Trophoblast cell (in vitro differentiated cells and primary cell): Measurements from ENCODE around the gene DNAJC3.

Experiments used
- DNase-seq, 2 donors: peaks; one replicate each; pipeline ENCODE4 v3.0.0-alpha.2; 2016
- H2AFZ ChIP-seq: 2 replicates; pipeline ENCODE4 v1.6.1; 2013; ENCODE audit warnings: low read length, moderate library complexity, mild to moderate bottlenecking; ENCODE audit not compliant: insufficient read depth, poor library complexity
- H2AK5ac ChIP-seq: 2 replicates; pipeline ENCODE4 v1.6.1; 2013; ENCODE audit warnings: mild to moderate bottlenecking, low read length
- H2BK120ac ChIP-seq: 2 replicates; pipeline ENCODE4 v1.6.1; 2013; ENCODE audit warnings: low read length, mild to moderate bottlenecking, moderate library complexity; ENCODE audit not compliant: insufficient read depth, poor library complexity
- H2BK12ac ChIP-seq: 2 replicates; pipeline ENCODE4 v1.6.1; 2013; ENCODE audit warnings: mild to moderate bottlenecking, low read length, moderate library complexity
- H2BK5ac ChIP-seq: 2 replicates; pipeline ENCODE4 v1.6.1; 2013; ENCODE audit warnings: low read length, low read depth, moderate library complexity, mild to moderate bottlenecking; ENCODE audit not compliant: poor library complexity
- H3K14ac ChIP-seq: 2 replicates; pipeline ENCODE4 v1.6.1; 2013; ENCODE audit warnings: mild to moderate bottlenecking, low read length
- H3K18ac ChIP-seq: 2 replicates; pipeline ENCODE4 v1.6.1; 2013; ENCODE audit warnings: mild to moderate bottlenecking, low read length
- H3K23ac ChIP-seq: 2 replicates; pipeline ENCODE4 v1.6.1; 2013; ENCODE audit warnings: low read length
- H3K27ac ChIP-seq: 2 replicates; pipeline ENCODE4 v1.5.1; 2013; ENCODE audit warnings: low read depth, mild to moderate bottlenecking, inconsistent platforms, low read length, moderate library complexity
- H3K27me3 ChIP-seq: 2 replicates; pipeline ENCODE4 v1.6.1; 2013; ENCODE audit warnings: inconsistent platforms, mild to moderate bottlenecking, low read length, moderate library complexity; ENCODE audit not compliant: insufficient read depth
- H3K36me3 ChIP-seq, 2 experiments: 1 replicate in 1 of 2; 2 replicates in 1 of 2; pipeline ENCODE4 v1.6.1; 2013; ENCODE audit warnings: low read length in 2 of 2, mild to moderate bottlenecking in 2 of 2, moderate library complexity in 1 of 2; ENCODE audit not compliant: insufficient read depth in 2 of 2, control insufficient read depth in 1 of 2
- H3K4ac ChIP-seq: 2 replicates; pipeline ENCODE4 v1.6.1; 2013; ENCODE audit warnings: low read depth, mild to moderate bottlenecking, low read length, moderate library complexity
- H3K4me1 ChIP-seq, 2 experiments: 1 replicate in 1 of 2; 2 replicates in 1 of 2; pipeline ENCODE4 v1.6.1; 2013; ENCODE audit warnings: low read length in 2 of 2, mild to moderate bottlenecking in 2 of 2, moderate library complexity in 1 of 2; ENCODE audit not compliant: insufficient read depth in 2 of 2, control insufficient read depth in 1 of 2
- H3K4me2 ChIP-seq: 2 replicates; pipeline ENCODE4 v1.6.1; 2013; ENCODE audit warnings: inconsistent platforms, mild to moderate bottlenecking, low read length, moderate library complexity
- H3K4me3 ChIP-seq: 2 replicates; pipeline ENCODE4 v1.5.1; 2013; ENCODE audit warnings: mild to moderate bottlenecking, low read depth, low read length, inconsistent platforms
- H3K79me1 ChIP-seq: one replicate; pipeline ENCODE4 v1.6.1; 2013; ENCODE audit warnings: low read length
- H3K79me2 ChIP-seq: 2 replicates; pipeline ENCODE4 v1.6.1; 2013; ENCODE audit warnings: low read length, mild to moderate bottlenecking; ENCODE audit not compliant: control insufficient read depth, insufficient read depth, poor library complexity
- H3K9ac ChIP-seq: 2 replicates; pipeline ENCODE4 v1.6.1; 2013; ENCODE audit warnings: mild to moderate bottlenecking, low read length
- H3K9me3 ChIP-seq: 2 replicates; pipeline ENCODE4 v1.6.1; 2013; ENCODE audit warnings: low read depth, mild to moderate bottlenecking, control low read depth, inconsistent platforms, low read length; ENCODE audit not compliant: insufficient read depth
- H4K12ac ChIP-seq: 2 replicates; pipeline ENCODE4 v1.6.1; 2013; ENCODE audit warnings: low read depth, mild to moderate bottlenecking, low read length, moderate library complexity
- H4K8ac ChIP-seq: 2 replicates; pipeline ENCODE4 v1.6.1; 2013; ENCODE audit warnings: low read depth, mild to moderate bottlenecking, low read length, moderate library complexity
- H4K91ac ChIP-seq: one replicate; pipeline ENCODE4 v1.6.1; 2013; ENCODE audit warnings: low read depth, mild to moderate bottlenecking, low read length, moderate library complexity
- WGBS: extraction: QIAGEN DNeasy Blood & Tissue Kit; methylation state at CpG from one replicate; pipeline ENCODE4 v1.1.7; 2013; ENCODE audit warnings: missing lambda C conversion rate; ENCODE audit not compliant: insufficient read length, insufficient coverage; ENCODE audit errors: extremely low coverage; 5-methylcytosine and 5-hydroxymethylcytosine counted together

DNAJC3 gene

DNA sequence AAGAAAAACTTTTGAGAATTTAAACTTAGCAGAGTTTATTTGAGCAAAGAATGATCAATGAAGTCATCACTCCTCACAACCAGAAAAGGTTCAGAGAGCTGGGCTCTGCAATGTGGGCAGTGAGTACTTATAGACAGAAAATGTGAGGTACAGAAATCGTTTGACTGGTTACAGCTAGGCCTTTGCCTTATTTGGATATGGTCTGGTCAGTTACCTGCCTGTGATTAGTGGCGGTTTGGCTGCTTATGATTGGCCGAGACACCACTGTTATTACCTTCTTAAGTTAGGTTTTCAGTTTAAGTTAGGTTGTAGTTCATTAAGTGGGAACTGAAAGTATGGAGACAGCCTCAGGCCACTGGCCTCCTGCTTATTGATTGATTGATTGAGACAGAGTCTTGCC is 66.3 kb downstream of the DNAJC3 start:
- Histone ChIP-seq H3K14ac (no peak overlapping the region), H2AFZ (no peak overlapping the region), H3K23ac (no peak overlapping the region), H2BK120ac (no peak overlapping the region), H3K9me3 (peaks cover 5% of the 10 kb centered on the region), H4K12ac (no peak overlapping the region), H3K4me3 (no peak overlapping the region), H3K36me3 (no peaks in the 10 kb centered on the region), H3K18ac (no peak overlapping the region), H3K4me2 (no peak overlapping the region), H3K79me2 (no peaks in the 10 kb centered on the region), H3K79me1 (no peaks in the 10 kb centered on the region), H4K8ac (no peak overlapping the region), H3K4ac (no peak overlapping the region), H3K27me3 (no peaks in the 10 kb centered on the region), H2BK12ac (no peak overlapping the region), H3K9ac (no peak overlapping the region), H2AK5ac (no peak overlapping the region), H3K4me1 (no peaks in the 10 kb centered on the region), H3K27ac (no peak overlapping the region), H2BK5ac (no peak overlapping the region), H4K91ac (no peak overlapping the region)
- no peak for DNase-seq
- WGBS: no CpG with 5 or more reads among the region's 3 CpGs

DNA sequence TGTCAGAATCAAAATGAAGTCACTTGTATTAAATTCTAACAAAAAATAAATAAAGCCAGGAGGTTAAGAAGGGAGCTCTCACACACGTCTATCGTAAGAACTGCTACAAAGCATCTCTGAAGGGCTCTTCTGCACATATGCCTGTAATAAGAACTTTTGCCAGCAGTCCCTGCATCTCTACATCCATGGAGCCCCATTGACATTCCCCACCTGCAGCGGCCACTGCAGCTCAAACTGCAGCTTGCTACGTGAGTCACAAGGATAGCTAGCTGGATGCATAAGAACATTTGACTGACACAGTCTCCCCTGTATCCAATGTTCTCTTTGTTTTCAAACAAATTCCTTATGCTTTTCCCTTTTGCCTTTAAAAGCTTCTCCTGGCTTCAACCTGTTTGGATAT is 68.3 kb downstream of the DNAJC3 start:
- Histone ChIP-seq H3K23ac (no peak overlapping the region), H3K4me2 (no peak overlapping the region), H3K27me3 (no peaks in the 10 kb centered on the region), H2AK5ac (no peak overlapping the region), H3K79me1 (no peaks in the 10 kb centered on the region), H2AFZ (no peak overlapping the region), H3K27ac (no peak overlapping the region), H3K14ac (no peak overlapping the region), H2BK12ac (no peak overlapping the region), H3K36me3 (no peaks in the 10 kb centered on the region), H3K9me3 (peaks cover 5% of the 10 kb centered on the region), H4K91ac (no peak overlapping the region), H3K9ac (no peak overlapping the region), H3K4ac (no peak overlapping the region), H3K4me3 (no peak overlapping the region), H2BK5ac (no peak overlapping the region), H3K18ac (no peak overlapping the region), H3K79me2 (no peaks in the 10 kb centered on the region), H4K12ac (no peak overlapping the region), H2BK120ac (no peak overlapping the region), H4K8ac (no peak overlapping the region), H3K4me1 (no peaks in the 10 kb centered on the region)
- WGBS: no CpG with 5 or more reads among the region's 4 CpGs
- no peak for DNase-seq

DNA sequence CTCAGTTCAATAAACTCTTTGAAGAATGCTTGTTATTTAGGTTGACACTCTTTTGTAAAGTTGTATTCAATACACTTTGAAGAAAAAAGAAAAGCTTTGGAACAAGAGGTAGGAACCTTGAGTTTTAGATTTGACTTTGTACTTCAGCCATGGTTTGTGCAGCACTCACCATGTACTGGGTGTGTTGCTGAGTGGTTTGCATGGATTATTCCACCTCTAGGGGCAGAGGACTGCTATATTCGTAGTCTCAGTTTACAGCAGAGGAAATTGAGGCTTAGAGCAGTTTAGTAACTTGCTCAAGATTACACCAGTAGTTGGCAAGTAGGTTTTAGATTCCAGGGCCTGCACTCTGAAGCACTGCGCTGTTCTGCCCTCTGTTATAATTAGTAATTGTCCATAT is 68.8 kb downstream of the DNAJC3 start:
- DNase-seq: no peak
- Histone ChIP-seq H3K27me3 (no peaks in the 10 kb centered on the region), H3K23ac (no peak overlapping the region), H2BK120ac (no peak overlapping the region), H4K12ac (no peak overlapping the region), H3K79me1 (no peaks in the 10 kb centered on the region), H2AFZ (no peak overlapping the region), H3K27ac (no peak overlapping the region), H2AK5ac (no peak overlapping the region), H3K4me3 (no peak overlapping the region), H3K79me2 (no peaks in the 10 kb centered on the region), H3K4ac (no peak overlapping the region), H3K36me3 (no peaks in the 10 kb centered on the region), H3K14ac (no peak overlapping the region), H4K8ac (no peak overlapping the region), H3K4me1 (no peaks in the 10 kb centered on the region), H2BK5ac (no peak overlapping the region), H4K91ac (no peak overlapping the region), H3K18ac (no peak overlapping the region), H3K9ac (no peak overlapping the region), H3K4me2 (no peak overlapping the region), H2BK12ac (no peak overlapping the region), H3K9me3 (peaks cover 5% of the 10 kb centered on the region)
- no CpG with 5 or more reads among the region's 2 CpGs for whole genome bisulfite sequencing

DNA sequence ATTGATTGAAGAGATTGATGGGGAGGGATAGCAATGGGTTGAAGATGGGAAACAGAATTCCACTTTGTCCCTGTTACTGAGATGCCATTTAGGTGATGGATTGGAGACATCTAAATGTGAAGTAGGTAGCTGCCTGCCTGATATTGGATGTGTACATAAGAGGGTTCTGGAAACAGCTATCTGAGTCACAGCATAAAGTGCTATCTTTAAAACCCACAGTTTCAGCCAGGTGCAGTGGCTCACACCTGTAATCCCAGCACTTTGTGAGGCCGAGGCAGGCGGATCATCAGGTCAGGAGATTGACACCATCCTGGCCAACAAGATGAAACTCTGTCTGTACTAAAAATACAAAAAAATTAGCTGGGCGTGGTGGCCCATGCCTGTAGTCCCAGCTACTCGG is 72.6 kb downstream of the DNAJC3 start:
- H3K9ac ChIP-seq: no peak overlapping the region
- H2BK12ac ChIP-seq: no peak overlapping the region
- no peaks in the 10 kb centered on the region for H3K36me3 ChIP-seq
- no peaks in the 10 kb centered on the region for H3K4me1 ChIP-seq
- no peak overlapping the region for H2BK120ac ChIP-seq
- H3K18ac ChIP-seq: no peak overlapping the region
- no peaks in the 10 kb centered on the region for H3K79me2 ChIP-seq
- H4K12ac ChIP-seq: no peak overlapping the region
- no peak overlapping the region for H3K4me2 ChIP-seq
- H3K27ac ChIP-seq: no peak overlapping the region
- no peak overlapping the region for H3K4me3 ChIP-seq
- H4K91ac ChIP-seq: no peak overlapping the region
- no peaks in the 10 kb centered on the region for H3K79me1 ChIP-seq
- WGBS: no CpG with 5 or more reads among the region's 4 CpGs
- H3K23ac ChIP-seq: no peak overlapping the region
- H3K14ac ChIP-seq: no peak overlapping the region
- no peak overlapping the region for H2AK5ac ChIP-seq
- no peak overlapping the region for H4K8ac ChIP-seq
- no peak overlapping the region for H3K4ac ChIP-seq
- H2AFZ ChIP-seq: no peak overlapping the region
- no peaks in the 10 kb centered on the region for H3K27me3 ChIP-seq
- no peak overlapping the region for H2BK5ac ChIP-seq
- H3K9me3 ChIP-seq: no peaks in the 10 kb centered on the region
- DNase-seq: no peak
